ENCODE data around the gene HOMER1. TPM values are rescaled to one million over a fixed set of nuclear protein-coding genes. Genes with fewer than 3 reads are reported as not detected.

HOMER1 gene
- total and polyA plus RNA-seq, 10 of the 15 experiments (the other 5 are each of a cell fraction or from before 2014, with no cell fraction given) = 0.96 to 22.0 (median 7.5) TPM

DNA sequence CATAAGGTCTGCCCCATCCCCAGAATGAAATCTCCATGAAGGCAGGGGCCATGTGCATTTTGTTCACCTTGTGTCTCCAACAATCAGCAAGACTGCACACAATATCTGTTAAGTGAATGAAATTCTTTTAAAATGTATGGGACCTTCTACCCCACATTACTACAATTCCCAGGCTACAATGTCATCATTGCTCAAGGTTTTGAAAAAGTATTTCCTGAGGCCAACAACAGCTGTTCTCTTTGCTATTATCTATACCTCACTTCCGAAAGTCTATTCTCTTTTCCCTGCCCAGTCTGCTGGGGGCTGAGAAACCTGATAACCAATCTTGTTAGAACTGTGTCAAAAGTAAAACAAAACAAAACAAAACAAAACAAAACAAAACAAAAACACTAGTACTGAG lies 29.2 kb downstream of the HOMER1 start:
- intact Hi-C loops (cut with micrococcal nuclease; ENCODE audit: unreplicated experiment) = no loop called here
- no peak for FAIRE-seq
- no peaks in the 10 kb centered on the region for H3K36me3 ChIP-seq (ENCODE audit: control insufficient read depth in 2 of 2, insufficient read depth in 2 of 2, low read length in 1 of 2)
- H3K27me3 ChIP-seq (replicated peaks in 1 of 2; ENCODE audit: control insufficient read depth in 2 of 2, insufficient read depth in 2 of 2, low read length in 1 of 2) = no peaks in the 10 kb centered on the region
- no peaks in the 10 kb centered on the region for H3K4me1 ChIP-seq (ENCODE audit: control insufficient read depth, insufficient read depth, low read length)
- H2AFZ ChIP-seq (ENCODE audit: control insufficient read depth, low read depth, low read length) = no peak overlapping the region
- WGBS (ENCODE audit: insufficient coverage, insufficient replicate concordance, low lambda C conversion rate, missing lambda C conversion rate) = 92% methylated on average over 1 of the region's 1 CpG
- ATAC-seq = no peak
- H3K9ac ChIP-seq (ENCODE audit: control insufficient read depth, insufficient read depth, low read length) = no peak overlapping the region
- no peak overlapping the region for H3K4me2 ChIP-seq (ENCODE audit: control insufficient read depth, insufficient read depth)
- BruUV-seq (replicated peaks) = no TSS peak
- DNase-seq (ENCODE audit: low read depth, low spot score) = no peak
- ChIA-PET CTCF (interaction anchor here (1.8 kb wide), 1 partner anchor 352 kb away, joined by 4 read pairs; no protein-coding TSS in a partner anchor), POLR2A (interaction anchor here (1.1 kb wide), 1 partner anchor 27 kb away, joined by 3 read pairs; no protein-coding TSS in a partner anchor), RAD21 (ENCODE audit: unreplicated experiment) (no interaction called here), SMC1A (ENCODE audit: uncharacterized antibody, unreplicated experiment) (interaction anchor here (0.7 to 1.4 kb wide), 3 partner anchors 9 to 11 kb away, joined by 3 to 4 read pairs (median 3); no protein-coding TSS in a partner anchor)
- no peak overlapping the region for H3K27ac ChIP-seq (ENCODE audit: control insufficient read depth, insufficient read depth)
- no peaks in the 10 kb centered on the region for H3K9me3 ChIP-seq (replicated peaks; ENCODE audit: control insufficient read depth, insufficient read depth, low read length)
- no peaks in the 10 kb centered on the region for H3K79me2 ChIP-seq (ENCODE audit: control insufficient read depth, insufficient read depth, low read length)
- no peaks in the 10 kb centered on the region for H4K20me1 ChIP-seq (ENCODE audit: control insufficient read depth, insufficient read depth)
- H3K4me3 ChIP-seq = no peak overlapping the region
- TF ChIP-seq PML (IDR thresholded peaks at IDR 0.05; ENCODE audit: low read length) (no peak), IRF4 (IDR thresholded peaks at IDR 0.05; ENCODE audit: low read depth, low read length) (no peak), TBL1XR1 (IDR thresholded peaks at IDR 0.05; ENCODE audit: low read depth, low read length) (no peak), FOXM1 (IDR thresholded peaks at IDR 0.05; ENCODE audit: low read depth, low read length) (no peak), ZNF217 (IDR thresholded peaks at IDR 0.05) (no peak), RB1 (IDR thresholded peaks at IDR 0.05; ENCODE audit: borderline replicate concordance) (no peak), POLR2AphosphoS2 (IDR thresholded peaks at IDR 0.05; ENCODE audit: low read depth, low read length) (no peak)
- in situ Hi-C loops (cut with MboI) = no loop called here

DNA sequence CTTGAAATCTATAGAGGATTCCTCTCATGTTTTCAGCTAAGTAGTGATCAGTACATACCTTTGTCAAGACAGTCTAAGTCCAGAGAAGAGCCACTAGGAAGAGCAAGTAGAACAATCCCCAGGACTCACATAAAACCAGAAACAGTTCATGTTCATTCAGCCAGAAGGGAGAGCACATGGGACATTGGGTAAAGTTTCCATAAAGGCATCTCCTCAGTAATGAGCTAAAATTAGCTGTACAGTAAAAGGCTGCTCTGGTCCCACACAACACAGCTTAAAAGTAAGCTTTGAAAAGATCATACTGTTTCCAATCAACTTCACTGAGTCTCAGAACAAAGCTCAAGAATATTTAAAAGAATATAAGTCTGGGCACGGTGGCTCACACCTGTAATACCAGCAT lies 32.4 kb downstream of the HOMER1 start:
- ATAC-seq = no peak
- WGBS (ENCODE audit: insufficient coverage, insufficient replicate concordance, low lambda C conversion rate, missing lambda C conversion rate) = 87% methylated on average over 1 of the region's 1 CpG
- intact Hi-C loops (cut with micrococcal nuclease; ENCODE audit: unreplicated experiment) = no loop called here
- H3K4me1 ChIP-seq (ENCODE audit: control insufficient read depth, insufficient read depth, low read length) = no peaks in the 10 kb centered on the region
- no peaks in the 10 kb centered on the region for H3K36me3 ChIP-seq (ENCODE audit: control insufficient read depth in 2 of 2, insufficient read depth in 2 of 2, low read length in 1 of 2)
- H3K4me3 ChIP-seq = no peak overlapping the region
- TF ChIP-seq RCOR1 (conservative IDR thresholded peaks at IDR 0.05; ENCODE audit: low read depth, low read length) (no peak), PAX8 (IDR thresholded peaks at IDR 0.05) (no peak)
- H3K9ac ChIP-seq (ENCODE audit: control insufficient read depth, insufficient read depth, low read length) = no peak overlapping the region
- H3K27me3 ChIP-seq (replicated peaks in 1 of 2; ENCODE audit: control insufficient read depth in 2 of 2, insufficient read depth in 2 of 2, low read length in 1 of 2) = no peaks in the 10 kb centered on the region
- BruUV-seq (replicated peaks) = no TSS peak
- ChIA-PET RAD21 (ENCODE audit: unreplicated experiment) (no interaction called here), CTCF (interaction anchor here (0.5 to 1.7 kb wide), 5 partner anchors 9 to 915 kb away, joined by 3 to 5 read pairs (median 3); no protein-coding TSS in a partner anchor), POLR2A (no interaction called here), SMC1A (ENCODE audit: uncharacterized antibody, unreplicated experiment) (interaction anchor here (0.7 to 1.0 kb wide), 3 partner anchors 15 to 16 kb away, joined by 3 read pairs; no protein-coding TSS in a partner anchor)
- H3K4me2 ChIP-seq (ENCODE audit: control insufficient read depth, insufficient read depth) = no peak overlapping the region
- no peak for FAIRE-seq
- no peaks in the 10 kb centered on the region for H3K79me2 ChIP-seq (ENCODE audit: control insufficient read depth, insufficient read depth, low read length)
- H3K9me3 ChIP-seq (replicated peaks; ENCODE audit: control insufficient read depth, insufficient read depth, low read length) = no peaks in the 10 kb centered on the region
- no peak for DNase-seq (ENCODE audit: low read depth, low spot score)
- in situ Hi-C loops (cut with MboI) = no loop called here
- H2AFZ ChIP-seq (ENCODE audit: control insufficient read depth, low read depth, low read length) = no peak overlapping the region
- H3K27ac ChIP-seq (ENCODE audit: control insufficient read depth, insufficient read depth) = no peak overlapping the region
- no peaks in the 10 kb centered on the region for H4K20me1 ChIP-seq (ENCODE audit: control insufficient read depth, insufficient read depth)

All from GM12878 (cell line).